GM18498 (cell line): ENCODE data around the gene DTNB.
A peak's percentile ranks its signal among the peaks of the same experiment; 100 is the strongest.
"Not testable (repeated sequence)": the region's sequence is repeated elsewhere in the genome, so short reads cannot be mapped to it uniquely, and the experiment has no call there.

Experiments
- ATAC-seq: cut with Tn5 transposase; IDR thresholded peaks from one replicate; pipeline ENCODE4 v1.9.1; 2021; ENCODE audit warnings: mild to moderate bottlenecking, moderate library complexity; ENCODE audit not compliant: unreplicated experiment

The DTNB gene

GRCh38 chr2:25673300-25674076 is at the start of gene DTNB:
DTNB (minus strand) TSS chr2:25673577; CDS start chr2:25652660, 20,917 bp downstream.
- peak; percentile 79 for ATAC-seq

- ATAC-seq, result no peak
These were observed 48.8 kb upstream of the DTNB start for GRCh38 chr2:25722224-25722623.

- ATAC-seq, result no peak
These were observed 47.2 kb upstream of the DTNB start for GRCh38 chr2:25720575-25720974.

GRCh38 chr2:25714740-25715139 is 41.4 kb upstream of the DTNB start:
- no peak for ATAC-seq

- ATAC-seq, result no peak
These were observed 39.1 kb upstream of the DTNB start for GRCh38 chr2:25712455-25712854.

GRCh38 chr2:25711675-25712354 is 38.4 kb upstream of the DTNB start:
- ATAC-seq, result no peak

- ATAC-seq, result no peak
These were observed 37.4 kb upstream of the DTNB start for GRCh38 chr2:25710750-25711149.

- no peak for ATAC-seq
These were observed 36.0 kb upstream of the DTNB start for GRCh38 chr2:25709349-25709748.

GRCh38 chr2:25707927-25708590 is 34.7 kb upstream of the DTNB start:
- ATAC-seq, result no peak

GRCh38 chr2:25705575-25705974 is 32.2 kb upstream of the DTNB start:
- ATAC-seq, result not testable (repeated sequence)

- no peak for ATAC-seq
These were observed 28.4 kb upstream of the DTNB start for GRCh38 chr2:25701801-25702200.

GRCh38 chr2:25700221-25700660 is 26.9 kb upstream of the DTNB start:
- no peak for ATAC-seq

GRCh38 chr2:25699216-25699615 is 25.8 kb upstream of the DTNB start:
- no peak for ATAC-seq

GRCh38 chr2:25698752-25699151 is 25.4 kb upstream of the DTNB start:
- no peak for ATAC-seq

- ATAC-seq, result no peak
These were observed 24.4 kb upstream of the DTNB start for GRCh38 chr2:25697559-25698341.

GRCh38 chr2:25692737-25693445 is 19.5 kb upstream of the DTNB start:
- ATAC-seq, result no peak

- ATAC-seq, result no peak
These were observed 18.8 kb upstream of the DTNB start for GRCh38 chr2:25692143-25692542.

GRCh38 chr2:25690058-25690457 is 16.7 kb upstream of the DTNB start:
- ATAC-seq, result no peak

- no peak for ATAC-seq
These were observed 14.9 kb upstream of the DTNB start for GRCh38 chr2:25688236-25688635.

GRCh38 chr2:25685741-25686140 is 12.4 kb upstream of the DTNB start:
- no peak for ATAC-seq
